NCI-H128 (cell line): ENCODE results near the gene MYH4.

Source experiments
- DNase-seq: peaks from one replicate; lab custom pipeline; 2025; ENCODE audit not compliant: unreplicated experiment; lab: John Stamatoyannopoulos, UW

MYH4 gene

DNA sequence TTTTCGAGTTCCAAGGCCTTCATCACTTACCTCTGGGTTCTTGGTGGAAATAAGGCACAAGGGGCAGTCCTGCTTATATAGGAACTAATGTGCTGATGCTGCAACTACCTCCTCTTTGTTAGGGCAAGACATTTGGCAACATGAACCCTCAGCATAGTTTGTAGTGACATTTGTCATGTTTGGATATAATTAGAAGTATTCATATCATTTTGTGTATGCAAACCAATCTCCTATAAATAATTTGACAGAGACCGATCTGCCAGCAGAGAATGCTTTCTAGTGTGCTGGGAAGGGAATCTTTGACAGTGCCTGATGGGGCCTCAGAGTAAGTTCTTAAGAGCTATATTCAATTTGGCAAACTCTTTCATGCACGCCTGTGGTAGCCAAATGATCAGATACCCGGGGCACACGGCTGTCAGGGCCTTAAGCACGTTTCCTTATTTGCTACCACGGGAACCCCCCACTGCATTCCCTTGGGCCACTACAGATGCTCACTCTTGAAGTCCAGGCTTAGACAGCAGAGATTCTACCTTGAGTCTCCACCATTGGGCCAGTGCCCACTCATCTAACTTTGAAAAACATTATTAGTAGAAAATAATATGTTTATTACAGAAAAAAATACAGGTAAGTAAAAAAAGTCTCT is 47.3 kb downstream of the MYH4 start, which contains the start of gene MYH8:
MYH8 (minus strand) TSS at position 51 of the 643 bp plus-strand sequence. CDS start 1,723 bp downstream, outside the sequence.
- no peak for DNase-seq

DNA sequence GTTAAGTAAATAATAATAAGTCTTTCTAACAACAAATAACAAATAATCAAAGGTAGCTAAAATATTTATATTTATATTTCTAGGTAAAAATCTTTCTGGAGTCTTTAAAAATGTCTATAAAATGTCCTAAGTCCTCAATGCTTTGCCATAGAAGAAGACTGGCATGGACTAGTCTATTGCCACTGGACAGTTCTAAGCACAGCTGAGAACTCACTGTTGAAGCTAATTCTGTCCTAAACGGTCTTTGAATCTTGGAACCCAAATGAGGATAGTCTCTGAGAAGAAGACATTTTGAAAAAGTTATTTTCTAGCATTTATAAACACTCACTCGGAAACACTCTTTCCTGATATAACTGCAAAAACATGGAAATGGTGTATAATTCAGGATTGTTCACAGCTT is 48.1 kb downstream of the MYH4 start:
- DNase-seq, result no peak

DNA sequence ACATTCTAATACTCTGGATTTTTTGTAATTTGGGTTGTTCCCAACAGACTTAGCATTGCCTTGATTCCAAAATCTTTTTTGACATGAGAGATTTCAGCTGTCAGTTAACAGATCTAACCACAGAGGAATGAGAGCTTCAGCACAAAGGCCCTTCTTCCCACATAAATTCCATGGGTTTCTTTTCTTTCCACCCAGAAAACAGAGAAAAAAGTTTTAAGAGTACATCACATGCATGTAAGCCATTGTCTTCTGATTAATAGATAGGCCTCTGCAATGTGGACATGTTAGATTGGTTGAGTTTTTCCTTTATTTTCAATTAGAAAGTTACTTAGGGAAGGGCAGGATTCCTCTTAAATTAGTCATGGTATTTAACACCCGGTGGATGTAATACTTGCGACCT is 48.5 kb downstream of the MYH4 start:
- DNase-seq, result no peak

DNA sequence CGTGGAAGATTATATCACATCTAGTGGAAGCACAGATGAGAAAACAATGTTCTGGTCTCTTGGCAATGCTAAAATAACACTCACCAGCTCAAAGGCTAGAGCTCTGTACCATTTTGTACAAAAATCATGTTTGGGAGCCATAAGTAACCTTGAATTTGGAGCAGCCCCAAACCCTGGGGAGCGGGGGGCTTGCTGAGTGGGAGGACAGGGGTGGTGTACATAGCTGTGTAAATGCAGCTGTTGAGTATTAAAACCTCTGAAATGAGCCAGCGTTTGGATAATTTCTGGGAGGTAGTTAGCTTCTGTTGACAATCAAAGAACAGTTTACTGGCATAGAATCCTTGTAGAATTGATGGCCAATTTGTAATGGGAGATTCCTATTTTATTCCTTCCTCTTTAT is 51.9 kb downstream of the MYH4 start:
- DNase-seq, result no peak

DNA sequence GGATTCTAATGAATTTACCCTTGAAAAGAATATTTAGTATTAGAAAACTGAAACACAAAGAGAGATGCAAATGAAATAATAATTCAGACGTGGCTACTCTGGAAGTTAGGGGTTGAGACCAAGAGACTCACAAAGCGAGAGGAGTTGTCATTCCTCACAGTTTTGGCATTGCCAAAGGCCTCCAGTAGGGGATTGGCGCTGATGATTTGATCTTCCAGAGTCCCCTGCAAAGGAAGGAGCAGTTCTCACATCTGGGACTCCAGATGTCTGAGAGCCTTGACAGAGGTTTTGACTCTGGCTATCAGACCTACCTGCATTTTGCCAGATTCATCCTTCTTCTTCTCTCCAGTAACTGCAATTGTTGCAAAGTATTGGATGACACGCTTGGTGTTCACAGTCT is 54.2 kb downstream of the MYH4 start:
- no peak for DNase-seq

DNA sequence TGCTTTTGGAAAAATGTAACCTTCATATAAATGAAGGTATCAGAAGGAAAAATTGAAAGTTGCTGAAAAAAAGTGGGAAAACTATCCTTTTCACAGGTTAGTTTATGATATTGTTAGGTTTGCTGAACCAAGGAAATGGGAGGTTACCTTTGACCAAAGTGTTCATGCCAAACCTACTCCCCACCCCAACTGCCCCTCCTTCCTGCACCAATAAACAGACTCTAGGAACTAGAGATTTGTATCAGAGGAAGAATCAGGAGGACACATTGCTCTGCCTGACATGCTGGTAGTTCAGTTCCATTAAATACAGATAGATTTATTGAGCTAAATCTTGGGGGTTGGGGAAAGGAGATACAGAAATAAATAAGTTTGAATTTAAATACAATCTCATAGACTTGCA is 65.8 kb downstream of the MYH4 start:
- no peak for DNase-seq

DNA sequence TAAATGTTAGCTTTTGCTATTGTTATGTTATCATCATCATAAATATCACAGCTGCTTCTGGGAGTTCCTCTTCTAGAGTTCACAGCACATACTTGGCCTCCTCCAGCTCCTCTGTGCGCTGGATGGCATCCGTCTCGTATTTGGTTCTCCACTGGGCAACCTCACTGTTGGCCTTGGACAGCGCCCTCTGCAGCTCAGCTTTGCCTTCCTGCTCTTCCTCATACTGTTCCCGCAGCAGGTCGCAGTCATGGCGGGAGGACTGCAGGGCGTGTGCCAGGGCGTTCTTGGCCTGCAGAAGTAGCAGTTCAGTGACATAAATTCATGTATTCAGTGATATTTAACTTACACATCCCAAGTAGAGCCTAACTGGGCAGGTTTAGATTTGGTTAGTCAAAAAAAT is 71.0 kb downstream of the MYH4 start:
- no peak for DNase-seq

DNA sequence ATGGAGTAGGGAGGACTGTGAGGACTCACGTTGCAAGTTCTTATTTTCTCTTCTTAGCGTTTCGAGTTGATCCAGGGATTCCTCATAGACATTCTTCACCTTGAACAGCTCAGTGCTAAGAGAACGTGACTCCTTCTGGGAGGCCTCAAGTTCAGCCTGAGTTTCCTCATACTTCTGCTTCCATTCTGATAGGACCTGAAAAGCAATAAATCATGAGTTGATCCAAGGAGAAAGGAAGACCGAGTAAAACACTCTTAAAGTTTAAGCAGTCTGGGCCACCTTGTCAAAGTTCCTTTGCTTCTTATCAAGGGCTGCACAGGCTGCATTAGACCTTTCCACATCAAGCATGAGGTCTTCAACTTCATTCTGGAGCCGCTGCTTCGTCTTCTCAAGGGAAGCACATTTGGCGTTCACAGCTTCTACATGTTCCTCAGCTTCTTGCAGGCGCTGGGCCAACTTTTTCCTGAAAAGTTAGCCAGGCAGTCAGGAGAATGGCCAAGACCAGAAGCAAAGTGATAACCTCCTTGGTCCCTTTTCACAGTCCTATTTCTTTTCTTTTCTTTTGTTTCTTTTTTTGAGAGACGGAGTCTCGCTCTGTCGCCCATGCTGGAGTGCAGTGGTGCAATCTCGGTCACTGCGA is 72.7 kb downstream of the MYH4 start:
- DNase-seq, result no peak

DNA sequence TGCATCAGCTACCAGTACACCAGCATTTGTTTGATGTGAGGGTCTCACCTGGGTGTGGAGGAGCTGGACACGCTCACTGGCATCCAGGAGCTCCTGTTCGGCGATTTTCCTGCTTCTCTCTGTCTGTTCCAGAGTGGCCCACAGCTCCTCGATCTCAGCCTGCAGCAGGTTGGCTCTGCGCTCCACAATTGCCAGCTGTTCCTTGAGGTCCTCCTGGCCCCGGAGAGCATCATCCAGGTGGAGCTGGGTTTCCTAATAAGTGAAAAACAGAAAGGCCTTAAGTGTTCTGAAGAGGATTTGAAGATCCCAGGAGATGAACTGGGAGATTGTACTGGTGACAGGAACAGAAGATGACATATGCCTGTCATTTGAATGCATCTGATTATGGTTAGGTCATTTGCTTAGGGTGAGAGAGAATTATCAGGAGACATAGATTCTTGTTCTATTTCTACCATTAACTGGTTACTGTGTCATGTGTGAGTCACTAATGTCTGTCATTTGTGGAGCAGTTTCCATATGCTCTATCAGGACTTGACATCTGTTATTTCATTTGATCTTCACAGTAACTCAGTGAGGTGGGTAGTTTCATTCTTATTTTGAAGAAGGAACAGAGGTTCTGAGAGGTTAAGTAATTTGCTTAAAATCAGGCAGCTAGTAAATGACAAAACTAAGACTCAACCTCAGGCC is 75.0 kb downstream of the MYH4 start:
- DNase-seq, result no peak
